HG02571 (cell line): Measurements from ENCODE around the gene C22orf31.
"Not testable (repeated sequence)": the region's sequence is repeated elsewhere in the genome, so short reads cannot be mapped to it uniquely, and the experiment has no call there.

ENCODE experiments used
- ATAC-seq: cut with Tn5 transposase; IDR thresholded peaks from one replicate; pipeline ENCODE4 v1.9.1; 2021; ENCODE audit warnings: mild to moderate bottlenecking, moderate library complexity; ENCODE audit not compliant: unreplicated experiment

The C22orf31 gene

GRCh38 chr22:29061773-29062172, at the start of gene C22orf31:
Gene C22orf31 (minus strand): TSS chr22:29061831. CDS start chr22:29061792, 39 bp downstream.
- no peak for ATAC-seq

DNA sequence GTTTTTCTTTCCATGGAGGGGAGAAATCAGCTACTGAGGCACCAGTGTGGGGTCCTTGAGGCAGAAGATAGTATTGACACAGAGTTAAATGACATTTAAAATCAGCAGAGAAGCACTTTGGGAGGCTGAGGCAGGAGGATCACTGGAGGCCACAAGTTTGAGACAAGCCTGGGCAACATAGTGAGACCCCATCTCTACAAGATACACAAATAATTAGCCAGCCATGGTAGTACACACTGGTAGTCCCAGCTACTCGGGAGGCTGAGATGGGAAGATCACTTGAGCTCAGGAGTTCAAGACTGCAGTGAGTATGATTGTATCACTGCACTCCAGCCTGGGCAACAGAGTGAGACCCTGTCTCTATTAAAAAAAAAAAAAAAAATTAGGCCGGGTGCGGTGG, 49.3 kb upstream of the C22orf31 start:
- no peak for ATAC-seq

DNA sequence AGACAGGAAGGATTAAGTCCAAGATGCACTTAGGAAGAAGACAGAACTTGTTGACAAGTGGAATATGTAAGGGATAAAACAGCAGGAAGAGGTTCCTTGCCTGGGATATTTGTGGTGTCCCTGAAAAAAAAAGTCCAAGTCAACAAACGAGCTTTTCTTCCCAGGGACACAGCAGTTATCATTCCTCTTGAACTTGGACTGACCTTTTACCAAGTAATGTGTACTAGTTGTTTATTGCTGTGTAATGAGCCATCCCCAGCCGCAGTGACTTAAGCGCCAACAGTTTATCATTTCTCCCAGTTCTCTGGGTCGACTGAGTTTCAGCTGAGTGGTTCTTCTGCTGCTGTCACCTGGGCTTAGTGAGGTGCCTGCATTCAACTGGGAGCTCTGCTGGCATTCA, 48.2 kb upstream of the C22orf31 start:
- no peak for ATAC-seq

DNA sequence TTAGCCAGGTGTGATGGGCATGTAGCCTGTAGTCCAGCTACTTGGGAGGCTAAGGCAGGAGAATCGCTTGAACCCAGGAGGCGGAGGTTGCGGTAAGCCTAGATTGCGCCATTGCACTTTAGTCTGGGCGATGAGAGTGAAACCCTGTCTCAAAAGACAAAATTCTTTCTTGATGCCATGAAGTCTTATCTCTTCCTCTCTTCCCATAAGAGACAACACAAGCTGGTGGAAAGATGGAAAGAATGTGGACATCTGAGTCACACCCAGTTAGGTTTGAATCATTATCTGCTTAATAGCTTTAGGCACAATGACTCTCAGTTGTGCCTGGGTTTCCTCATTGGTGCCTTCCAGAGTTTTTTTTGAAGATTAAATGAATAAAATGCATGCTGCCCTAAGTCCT, 46.5 kb upstream of the C22orf31 start:
- no peak for ATAC-seq

DNA sequence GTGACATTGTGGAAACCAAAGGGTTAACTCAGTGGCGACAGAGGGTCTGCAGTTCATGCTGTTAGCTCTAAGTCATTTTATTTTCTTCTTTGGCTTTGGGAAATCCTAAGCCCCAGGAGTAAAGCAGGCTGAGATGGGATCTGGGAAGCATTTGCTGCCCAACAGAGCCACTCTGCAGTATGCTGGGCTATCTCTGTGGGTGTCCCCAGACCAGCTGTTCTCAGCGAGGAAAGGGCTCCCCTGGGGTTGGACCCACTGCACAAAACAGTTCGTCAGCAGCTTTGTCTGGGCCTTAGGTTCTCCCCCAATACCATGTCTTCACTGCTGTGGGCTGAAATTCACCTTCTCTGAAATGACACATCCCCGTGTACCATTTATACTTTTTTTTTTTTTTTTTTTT, 45.2 kb upstream of the C22orf31 start:
- no peak for ATAC-seq

DNA sequence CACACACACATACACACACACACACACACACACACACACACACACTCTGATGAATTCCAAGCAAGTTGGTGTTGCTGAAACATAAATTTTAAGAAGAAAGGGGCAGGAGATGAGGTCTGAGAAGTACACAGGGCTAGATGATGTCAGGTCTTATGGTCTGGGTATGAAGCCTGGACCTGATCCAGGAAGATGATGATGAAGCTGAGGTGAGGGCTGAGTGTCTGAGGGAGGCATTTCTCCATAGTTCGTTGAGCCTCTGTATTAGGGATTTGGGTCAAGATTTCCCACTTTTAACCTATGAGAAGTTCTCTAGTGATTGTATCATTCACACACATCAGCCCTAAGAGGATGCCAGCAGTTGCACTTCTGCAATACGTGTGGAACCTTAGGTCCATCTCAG, 43.8 kb upstream of the C22orf31 start:
- ATAC-seq, result no peak

- ATAC-seq, result no peak
Measured at GRCh38 chr22:29103121-29103520, 41.5 kb upstream of the C22orf31 start.

DNA sequence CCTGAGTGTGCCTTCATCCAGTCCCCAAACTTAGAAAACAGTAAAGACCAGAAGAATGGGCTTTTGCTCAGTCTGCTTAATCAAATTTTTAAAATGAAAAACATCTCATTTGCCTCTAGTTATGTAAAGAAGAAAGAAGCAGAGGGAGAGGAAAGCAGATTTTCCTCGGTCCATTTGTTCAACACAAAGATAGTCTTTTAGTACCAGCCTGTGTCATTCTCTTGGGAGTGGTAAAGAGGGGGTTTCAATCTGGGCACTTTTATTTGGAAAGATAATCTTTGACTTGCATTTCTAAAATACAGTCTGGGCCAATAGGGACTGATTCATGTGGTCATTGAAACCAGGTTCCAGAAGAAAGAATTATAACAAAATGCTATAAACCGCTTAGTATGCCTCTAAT, 40.7 kb upstream of the C22orf31 start:
- ATAC-seq, result no peak

DNA sequence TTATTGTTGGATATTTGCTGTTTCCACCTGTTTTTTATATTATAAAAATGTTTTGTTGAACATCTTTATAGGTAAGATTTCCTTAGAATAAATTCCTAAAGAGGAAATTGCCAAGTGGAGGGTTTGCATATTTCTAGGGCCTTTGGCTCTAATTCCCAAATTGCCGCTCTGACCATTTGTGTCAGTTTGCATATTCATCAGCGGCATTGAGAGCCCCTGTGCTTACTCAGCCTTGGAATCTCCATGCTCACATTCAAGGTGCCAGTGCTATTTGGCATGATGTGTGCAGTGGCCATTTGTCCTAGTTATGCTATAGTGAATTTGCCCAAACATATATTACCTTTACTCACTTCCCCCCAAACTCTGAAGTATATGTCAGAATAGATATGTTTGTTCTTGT, 36.7 kb upstream of the C22orf31 start:
- ATAC-seq, result no peak

DNA sequence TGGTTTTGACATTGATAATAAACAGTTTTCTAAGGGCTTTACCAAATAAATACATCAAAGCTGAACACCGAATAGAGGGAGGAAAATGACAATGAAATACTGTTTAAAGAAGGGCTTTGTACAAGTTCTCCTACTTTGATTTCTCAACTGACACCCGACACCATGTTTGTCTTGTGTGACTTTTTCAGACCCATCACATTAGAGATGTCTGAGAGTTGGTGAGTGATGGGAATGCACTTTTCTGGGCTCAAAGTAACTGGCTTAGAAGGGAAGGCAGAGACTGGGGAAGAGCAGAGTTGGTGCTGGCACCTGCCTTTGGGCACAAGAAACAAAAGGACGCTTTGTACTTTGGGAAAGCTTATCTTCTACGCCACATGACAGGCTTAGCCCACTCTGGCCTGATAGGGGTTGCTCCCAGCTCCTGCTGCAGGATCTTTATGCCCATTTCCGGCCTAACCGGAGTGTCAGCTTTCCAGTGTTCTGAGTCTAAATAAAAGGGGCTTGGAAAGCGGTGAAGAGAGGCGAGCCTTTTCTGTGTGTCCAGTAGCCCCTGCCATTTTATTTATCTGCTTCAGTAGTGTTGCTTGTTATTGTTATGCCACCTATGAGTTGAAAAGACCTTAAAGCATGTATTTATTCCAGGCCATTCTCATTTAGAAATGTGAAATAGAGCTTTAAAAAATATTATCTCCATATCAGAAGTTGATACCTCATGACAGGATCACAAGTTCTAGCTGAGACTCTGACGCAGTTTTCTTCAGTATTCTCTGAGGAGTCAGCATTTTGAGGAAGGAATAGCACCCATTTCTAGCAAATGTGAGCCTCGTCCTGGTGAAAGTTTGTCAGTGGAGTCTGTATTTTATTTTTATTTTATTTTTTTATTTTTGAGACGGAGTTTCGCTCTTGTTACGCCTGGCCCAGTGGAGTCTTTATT, 35.4 kb upstream of the C22orf31 start:
- no peak for ATAC-seq

DNA sequence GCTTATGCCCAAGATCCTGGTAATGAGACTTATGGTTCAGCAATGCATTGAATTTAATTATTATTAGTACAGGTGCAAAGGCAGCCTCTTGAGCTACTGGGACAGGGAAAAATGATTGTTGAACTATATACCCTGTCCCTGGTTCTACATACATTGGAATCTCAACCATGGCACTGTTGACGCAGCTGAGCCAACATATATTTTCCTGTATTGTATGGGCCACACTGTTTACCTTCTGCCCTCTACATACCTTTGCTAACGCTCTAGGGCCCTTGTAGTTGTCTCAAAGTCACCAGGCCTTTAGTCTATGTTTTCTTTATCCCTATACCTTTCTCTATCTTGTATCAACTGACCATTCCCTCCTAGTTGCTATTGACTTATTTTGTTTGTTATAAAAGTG, 33.8 kb upstream of the C22orf31 start:
- no peak for ATAC-seq

- ATAC-seq, result no peak
Measured at GRCh38 chr22:29093501-29094300, 32.1 kb upstream of the C22orf31 start.

DNA sequence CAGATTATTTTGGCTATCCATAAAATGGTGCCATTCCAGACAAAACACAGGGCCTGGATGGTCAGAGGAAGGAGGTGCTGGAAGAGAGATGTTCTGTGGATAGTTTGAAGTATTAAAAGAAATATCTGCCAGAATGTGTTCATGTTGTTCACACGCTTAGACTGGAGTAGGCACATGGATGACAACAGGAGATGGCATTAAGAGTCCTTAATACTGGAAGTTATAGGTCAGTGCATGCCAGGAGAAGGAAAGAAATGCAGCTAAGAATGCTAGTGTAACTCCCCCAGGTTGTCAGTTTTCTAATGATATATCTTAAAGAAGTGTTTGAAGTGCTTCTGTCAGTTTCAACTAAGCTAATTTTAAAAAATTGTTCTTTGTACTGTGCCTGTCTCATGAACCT, 31.4 kb upstream of the C22orf31 start:
- no peak for ATAC-seq

DNA sequence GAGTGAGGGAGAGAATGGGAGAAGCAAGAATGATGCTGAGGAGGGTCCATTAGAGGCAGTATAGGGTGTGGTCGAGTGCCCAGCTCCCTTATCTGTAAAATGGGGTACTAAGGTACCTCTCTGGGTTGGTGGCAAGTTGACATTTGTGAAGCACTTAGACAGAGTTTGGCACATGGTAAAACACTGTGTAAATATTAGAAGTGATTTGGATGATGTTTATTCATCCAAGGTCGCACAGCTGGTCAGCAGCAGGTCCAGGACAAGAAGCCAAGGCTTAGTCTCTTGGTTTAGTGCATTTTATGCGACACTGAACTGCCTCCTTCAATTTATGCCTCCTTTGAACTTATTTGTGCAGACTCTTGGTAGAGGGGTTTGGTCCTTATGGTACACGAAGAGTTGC, 30.6 kb upstream of the C22orf31 start:
- no peak for ATAC-seq

- ATAC-seq, result no peak
Measured at GRCh38 chr22:29090039-29090438, 28.4 kb upstream of the C22orf31 start.

DNA sequence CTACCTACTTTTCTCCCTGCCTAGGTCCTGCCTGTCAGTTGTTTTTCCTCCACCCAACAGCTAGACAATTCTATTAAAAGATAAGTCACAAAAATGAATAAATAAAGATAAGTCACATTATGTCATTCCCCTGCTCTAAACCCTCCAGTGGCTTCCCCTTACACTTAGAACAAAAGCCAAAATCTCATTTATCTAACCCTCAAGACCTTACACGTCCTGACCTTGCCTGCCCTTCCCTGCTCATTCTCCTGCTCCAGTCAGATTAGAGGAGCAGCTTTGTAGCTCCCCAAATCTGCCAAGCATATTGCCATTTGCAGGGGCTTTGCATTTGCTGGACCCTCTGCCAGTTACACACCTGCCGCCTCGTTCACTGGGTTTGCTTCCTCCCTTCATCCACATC, 27.9 kb upstream of the C22orf31 start:
- ATAC-seq, result no peak

DNA sequence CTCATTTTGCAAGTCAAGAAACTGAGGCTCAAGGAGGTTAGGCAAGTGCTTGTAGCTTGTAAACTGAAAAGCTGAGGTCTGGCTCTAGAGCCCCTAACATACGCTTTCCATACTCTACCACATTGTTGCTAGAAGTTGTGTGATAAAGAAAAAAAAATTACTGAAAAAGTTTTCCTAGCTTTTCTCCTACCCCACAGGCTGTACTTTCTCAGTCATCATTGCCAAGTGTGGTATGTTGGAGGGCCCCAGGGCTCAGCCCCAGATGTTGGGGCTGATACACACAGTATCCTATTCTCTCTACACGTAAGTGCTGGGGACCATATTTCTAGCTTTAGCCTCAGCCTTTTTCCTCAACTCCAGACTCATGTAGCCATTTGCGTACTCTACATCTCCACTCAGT, 27.2 kb upstream of the C22orf31 start:
- ATAC-seq, result no peak

- no peak for ATAC-seq
Measured at GRCh38 chr22:29087012-29087411, 25.4 kb upstream of the C22orf31 start.

- ATAC-seq, result no peak
Measured at GRCh38 chr22:29083933-29084591, 22.4 kb upstream of the C22orf31 start.

DNA sequence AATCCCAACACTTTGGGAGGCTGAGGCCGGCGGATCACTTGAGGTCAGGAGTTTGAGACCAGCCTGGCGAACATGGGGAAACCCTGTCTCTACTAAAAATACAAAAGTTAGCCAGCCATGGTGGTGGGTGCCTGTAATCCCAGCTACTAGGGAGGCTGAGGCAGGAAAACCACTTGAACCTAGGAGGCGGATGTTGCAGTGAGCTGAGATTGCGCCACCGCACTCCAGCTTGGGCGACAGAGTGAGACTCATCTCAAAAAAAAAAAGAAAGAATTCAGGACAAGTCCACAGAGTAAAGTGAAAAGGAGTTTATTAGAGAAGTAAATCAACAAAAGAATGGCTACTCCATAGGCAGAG, 21.9 kb upstream of the C22orf31 start:
- not testable (repeated sequence) for ATAC-seq

GRCh38 chr22:29082826-29083545, 21.4 kb upstream of the C22orf31 start:
- ATAC-seq, result no peak
